Stomach (tissue), 9 donors: Measurements from ENCODE around the gene JAK1. TPM values are rescaled to one million over a fixed set of nuclear protein-coding genes. Genes with fewer than 3 reads are reported as not detected.

ENCODE experiments used
- DNase-seq, 2 donors: peaks; one replicate each; pipeline versions ENCODE4 v3.0.0 to v3.0.0-alpha.2; 2013 to 2019
- H3K27ac ChIP-seq, 5 donors: fragments of 200-600 bp in 4 of 5; sonication (generic) in 4 of 5; one replicate each; pipeline ENCODE4 v1.5.1; 2013 to 2019; ENCODE audit warnings: mild to moderate bottlenecking in 1 of 5, moderate library complexity in 1 of 5
- H3K27me3 ChIP-seq, 3 donors: fragments of 200-600 bp; sonication (generic); one replicate each; pipeline ENCODE4 v1.5.1; 2017 to 2019; ENCODE audit warnings: mixed run types in 1 of 3
- H3K36me3 ChIP-seq, 4 donors: fragments of 200-600 bp; sonication (generic); 1 replicate in 3 of 4; 2 replicates in 1 of 4; pipeline ENCODE4 v1.5.1; 2016 to 2019
- H3K4me1 ChIP-seq, 4 donors: fragments of 200-600 bp; sonication (generic); one replicate each; pipeline ENCODE4 v1.5.1; 2016 to 2019
- H3K4me3 ChIP-seq, 4 donors: fragments of 200-600 bp; sonication (generic) in 3 of 4; one replicate each; pipeline ENCODE4 v1.5.1; 2016 to 2019; ENCODE audit warnings: mild to moderate bottlenecking in 1 of 4
- H3K9me3 ChIP-seq, 4 donors: fragments of 200-600 bp; sonication (generic); one replicate each; pipeline ENCODE4 v1.5.1; 2016 to 2019
- CTCF ChIP-seq, 7 experiments: fragments of 450-650 bp in 4 of 7; fragments of 200-600 bp in 3 of 7; sonication (generic) in 3 of 7; IDR thresholded peaks; one replicate each; pipeline ENCODE4 v1.5.1; 2016 to 2019; ENCODE audit warnings: antibody characterized with exemption in 7 of 7, control low read depth in 2 of 7, mild to moderate bottlenecking in 1 of 7
- EP300 ChIP-seq: sonication (generic); formaldehyde crosslinking; IDR thresholded peaks from one replicate; pipeline ENCODE4 v1.6.1; 2017; ENCODE audit warnings: antibody characterized with exemption
- POLR2A ChIP-seq, 4 donors: fragments of 450-650 bp; IDR thresholded peaks; one replicate each; pipeline ENCODE4 v1.6.1; 2016; ENCODE audit warnings: antibody characterized with exemption in 4 of 4, control low read depth in 2 of 4, mild to moderate bottlenecking in 1 of 4, moderate library complexity in 1 of 4
- POLR2AphosphoS5 ChIP-seq, 3 donors: sonication (generic); formaldehyde crosslinking; IDR thresholded peaks; one replicate each; pipeline ENCODE4 v1.6.1; 2016; ENCODE audit warnings: antibody characterized with exemption in 3 of 3
- WGBS, 5 donors: extraction: QIAGEN DNeasy Blood & Tissue Kit in 3 of 5; methylation state at CpG; one replicate each; pipeline versions ENCODE4 v1.1.5 to v1.1.7; 2013 to 2018; 5-methylcytosine and 5-hydroxymethylcytosine counted together
- intact Hi-C: fragments of 100-400 bp; cut with DNase I; formaldehyde crosslinking; loops from one replicate; pipeline ENCODE4 v1.15.1; 2023; ENCODE audit warnings: low total_unique reads
- polyA plus RNA-seq, 3 donors: library from polyadenylated mRNA; stranded (reverse); fragments of 200-250 nt; gene quantifications; one replicate each; pipeline ENCODE4 v1.2.3, GENCODE V29; 2013
- total RNA-seq, 5 donors: library from RNA; depleted of rRNA; stranded (reverse); fragments of >200 nt; gene quantifications; one replicate each; pipeline versions ENCODE4 v1.1.0 to v1.2.3, GENCODE V29; 2014 to 2016
- donor health status: healthy with polysubstance abuse.
- donor health status: Bipolar disorder and iron deficiency.
- donor health status: healthy.

JAK1 gene
- total and polyA plus RNA-seq, 8 donors: 21.3 to 149 (median 77.7) TPM

- Histone ChIP-seq H3K27me3 (no peaks in the 10 kb centered on the region), H3K27ac (no peak overlapping the region), H3K36me3 (peaks cover 24 to 50% (median 45%) of the 10 kb centered on the region in 4 donors), H3K4me1 (no peaks in the 10 kb centered on the region), H3K9me3 (no peaks in the 10 kb centered on the region), H3K4me3 (no peak overlapping the region)
- DNase-seq: no peak
- 70 to 79% (median 76%) methylated on average over 5 of the region's 5 CpGs for WGBS, 5 donors
- intact Hi-C loops: no loop called here
- TF ChIP-seq POLR2A (IDR thresholded peaks at IDR 0.05): no peak
These were observed 136.2 kb downstream of the JAK1 start for GRCh38 chr1:64830030-64830651.

GRCh38 chr1:64829411-64830029 is 136.8 kb downstream of the JAK1 start:
- intact Hi-C loops: loop anchor here (10.0 kb wide), 1 partner anchor 565 kb away; no protein-coding TSS in a partner anchor
- DNase-seq: no peak
- TF ChIP-seq POLR2AphosphoS5 (IDR thresholded peaks at IDR 0.05) (no peak), CTCF (IDR thresholded peaks at IDR 0.05) (no peak), POLR2A (IDR thresholded peaks at IDR 0.05) (no peak), EP300 (no peak)
- WGBS, 5 donors: 79 to 85% (median 81%) methylated on average over 8 of the region's 8 CpGs
- Histone ChIP-seq H3K27me3 (no peaks in the 10 kb centered on the region), H3K27ac (no peak overlapping the region), H3K4me3 (no peak overlapping the region), H3K9me3 (no peaks in the 10 kb centered on the region), H3K4me1 (peaks cover 0 to 2% (median under 1%) of the 10 kb centered on the region in 4 donors), H3K36me3 (peaks cover 19 to 44% (median 39%) of the 10 kb centered on the region in 4 donors)

- Histone ChIP-seq H3K27ac (no peak overlapping the region), H3K36me3 (peaks cover 17 to 37% (median 32%) of the 10 kb centered on the region in 4 donors), H3K4me3 (no peak overlapping the region), H3K9me3 (no peaks in the 10 kb centered on the region), H3K27me3 (no peaks in the 10 kb centered on the region), H3K4me1 (peaks cover 0 to 9% (median 4%) of the 10 kb centered on the region in 4 donors)
- 33 to 66% (median 47%) methylated on average over 1 of the region's 1 CpG for WGBS, 5 donors
- TF ChIP-seq CTCF (IDR thresholded peaks at IDR 0.05) (no peak), POLR2AphosphoS5 (IDR thresholded peaks at IDR 0.05) (no peak), POLR2A (IDR thresholded peaks at IDR 0.05) (no peak), EP300 (no peak)
- DNase-seq: no peak
- intact Hi-C loops: loop anchor here (10.0 kb wide), 1 partner anchor 564 kb away; no protein-coding TSS in a partner anchor
These were observed 137.5 kb downstream of the JAK1 start for GRCh38 chr1:64828829-64829228.

GRCh38 chr1:64826991-64827390 is 139.4 kb downstream of the JAK1 start:
- intact Hi-C loops: loop anchor here (10.0 kb wide), 1 partner anchor 562 kb away; no protein-coding TSS in a partner anchor
- no peak overlapping the region for H3K4me3 ChIP-seq
- peaks cover 0 to 18% (median 14%) of the 10 kb centered on the region in 4 donors for H3K36me3 ChIP-seq
- peak overlapping the region in 1 of 5 donors; percentile 14 for H3K27ac ChIP-seq
- TF ChIP-seq CTCF (IDR thresholded peaks at IDR 0.05) (no peak), EP300 (no peak), POLR2A (IDR thresholded peaks at IDR 0.05) (no peak), POLR2AphosphoS5 (IDR thresholded peaks at IDR 0.05) (no peak)
- H3K4me1 ChIP-seq: peaks cover 0 to 10% (median 5%) of the 10 kb centered on the region in 4 donors
- DNase-seq: no peak
- no peaks in the 10 kb centered on the region for H3K27me3 ChIP-seq
- 68 to 89% (median 82%) methylated on average over 5 of the region's 5 CpGs for WGBS, 5 donors
- no peaks in the 10 kb centered on the region for H3K9me3 ChIP-seq
